ENCODE results near the gene AP1B1.

The AP1B1 gene

DNA sequence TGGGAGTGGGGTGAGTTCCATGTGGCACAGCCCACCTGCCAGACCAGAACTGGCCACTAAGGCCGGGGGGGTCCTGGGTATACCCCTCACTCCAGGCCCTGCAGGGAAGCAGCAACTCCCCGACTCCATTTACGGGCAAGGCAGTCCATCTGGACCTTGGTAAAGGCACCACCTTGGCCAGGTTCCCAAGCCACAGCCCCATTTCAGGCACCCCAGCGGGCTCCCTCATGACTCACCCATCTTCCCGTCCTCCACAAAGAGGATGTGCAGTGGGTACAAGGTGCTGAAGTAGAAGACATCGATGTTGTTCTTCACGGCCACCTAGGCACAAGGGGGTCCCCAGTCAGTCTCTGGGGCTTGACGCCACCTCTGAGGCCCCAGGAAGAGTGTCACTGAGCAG is 57.2 kb downstream of the AP1B1 start:
- DNase-seq, result peak; percentile 14

DNA sequence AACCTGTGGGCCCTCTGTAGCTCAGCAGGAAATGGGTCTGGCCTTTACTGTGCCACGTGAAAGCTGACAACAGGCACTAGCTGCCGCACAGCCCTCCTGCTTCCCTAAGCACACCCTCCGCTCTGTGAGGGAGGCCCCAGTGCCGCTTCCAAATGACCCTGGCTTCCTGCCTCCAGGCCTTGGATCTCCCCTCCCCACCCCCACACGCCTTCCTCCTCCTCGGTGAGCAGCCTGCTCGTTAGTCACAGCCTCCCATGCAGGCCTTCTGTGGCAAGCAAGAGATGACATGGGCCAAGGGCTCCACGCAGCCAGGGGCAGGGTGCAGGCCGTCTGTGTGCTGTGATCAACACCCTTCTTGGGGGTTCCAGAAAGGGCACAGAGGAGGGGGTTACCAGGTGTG is 57.6 kb downstream of the AP1B1 start:
- DNase-seq, result peak; percentile 48

DNA sequence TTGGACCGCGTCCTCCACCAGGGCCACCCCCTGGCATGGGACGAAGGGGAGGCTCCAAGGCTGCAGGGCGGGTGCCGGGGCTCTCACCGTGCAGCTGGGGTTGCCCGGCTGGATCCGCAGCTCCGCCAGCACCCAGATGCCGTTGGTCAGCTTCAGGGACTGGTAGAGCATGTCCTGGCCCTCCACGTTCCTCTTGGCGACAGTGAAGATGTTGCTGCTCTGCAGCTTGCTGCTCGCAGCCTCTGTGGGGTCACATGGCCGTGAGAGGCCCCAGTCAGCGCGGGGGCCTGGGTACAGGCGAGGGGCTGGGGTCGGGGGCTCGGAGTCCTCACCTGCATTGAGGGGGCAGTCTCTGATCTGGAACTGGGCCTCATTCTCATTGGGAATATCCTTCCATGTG is 58.1 kb downstream of the AP1B1 start:
- DNase-seq, result peak; percentile 18

DNA sequence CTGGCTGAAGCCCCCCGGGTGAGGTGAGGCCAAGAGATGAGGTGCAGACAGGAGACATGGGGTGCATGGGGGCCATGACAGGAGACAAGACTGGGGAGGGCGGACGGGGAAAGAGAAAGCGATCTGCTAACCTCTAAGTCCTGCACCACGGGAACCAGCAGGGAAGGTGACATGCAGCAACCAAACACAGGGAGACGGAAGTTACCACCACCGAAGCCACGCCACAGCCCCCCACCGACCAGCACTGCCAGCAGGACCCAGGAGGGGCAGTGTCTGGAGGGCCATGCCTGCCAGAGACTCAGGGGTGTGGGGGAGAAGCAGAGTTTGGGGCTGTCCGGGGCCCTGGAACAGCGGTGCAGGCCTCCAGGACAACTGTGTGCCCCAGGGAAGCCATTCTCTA is 58.8 kb downstream of the AP1B1 start:
- no peak for DNase-seq

DNA sequence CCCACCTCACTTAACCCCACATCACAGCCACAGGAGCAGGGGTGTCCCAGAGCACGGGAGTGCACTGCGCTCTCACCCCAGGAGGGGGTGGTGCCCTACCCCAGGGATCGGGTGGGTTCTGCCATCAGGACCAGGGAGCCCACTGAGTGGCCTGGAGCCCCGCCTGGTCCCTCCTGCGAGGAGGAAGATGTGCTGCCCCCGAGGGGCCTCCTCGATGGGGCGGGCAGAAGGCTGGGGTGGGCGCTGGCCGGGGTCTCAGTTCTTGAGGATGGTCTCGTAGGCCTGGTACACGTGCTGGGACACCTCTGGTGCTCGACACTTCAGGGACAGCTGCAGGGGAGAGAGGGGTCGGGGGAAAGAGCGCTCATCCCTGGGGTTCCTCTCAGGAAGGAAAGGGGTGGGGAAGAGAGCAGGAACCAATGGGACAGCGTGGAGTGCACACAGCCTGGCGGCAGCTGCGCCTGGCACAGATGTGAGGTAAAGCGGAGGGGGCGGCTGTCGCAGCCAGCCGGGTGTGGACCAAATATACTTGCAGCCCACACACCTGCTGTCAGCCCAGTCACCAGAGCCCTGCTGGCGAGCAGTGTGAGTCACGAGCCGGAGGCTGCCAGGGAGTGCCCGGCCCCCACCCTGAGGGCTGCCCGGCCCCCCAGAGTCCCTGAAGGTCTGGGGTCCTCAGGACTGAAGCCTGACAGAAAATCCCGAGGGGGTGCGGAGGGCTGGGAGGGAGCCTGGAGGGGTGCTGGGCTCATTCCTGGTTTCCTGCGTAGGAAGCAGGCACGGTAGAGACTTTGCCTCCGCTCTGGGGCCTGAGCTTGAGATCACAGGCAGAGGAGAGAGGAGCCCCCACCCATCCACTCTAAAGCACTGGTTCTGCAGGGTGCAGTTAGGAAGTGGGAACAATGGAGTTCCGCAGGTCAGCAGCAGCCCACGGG is 59.5 kb downstream of the AP1B1 start:
- DNase-seq, result peak; percentile 74

DNA sequence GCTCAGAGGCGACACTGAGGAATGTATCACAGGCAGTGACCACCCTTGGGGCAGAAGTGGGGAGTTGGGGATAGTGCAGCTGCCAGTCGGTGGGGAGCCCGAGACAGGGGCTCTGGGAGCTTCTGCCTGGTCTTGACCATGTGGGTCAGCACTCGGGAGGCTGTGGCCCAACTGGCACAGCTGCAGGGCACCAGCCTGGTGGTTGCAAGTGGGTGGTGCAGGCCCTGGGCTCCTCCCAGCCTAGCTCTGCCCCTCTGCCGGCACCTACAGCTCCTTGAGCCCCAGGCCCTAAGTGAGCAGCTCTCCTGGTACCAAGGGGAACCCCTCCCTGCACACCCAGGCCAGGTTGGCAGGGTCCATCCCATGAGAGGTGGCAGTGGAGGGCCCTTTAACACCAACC is 60.3 kb downstream of the AP1B1 start:
- DNase-seq, result no peak

DNA sequence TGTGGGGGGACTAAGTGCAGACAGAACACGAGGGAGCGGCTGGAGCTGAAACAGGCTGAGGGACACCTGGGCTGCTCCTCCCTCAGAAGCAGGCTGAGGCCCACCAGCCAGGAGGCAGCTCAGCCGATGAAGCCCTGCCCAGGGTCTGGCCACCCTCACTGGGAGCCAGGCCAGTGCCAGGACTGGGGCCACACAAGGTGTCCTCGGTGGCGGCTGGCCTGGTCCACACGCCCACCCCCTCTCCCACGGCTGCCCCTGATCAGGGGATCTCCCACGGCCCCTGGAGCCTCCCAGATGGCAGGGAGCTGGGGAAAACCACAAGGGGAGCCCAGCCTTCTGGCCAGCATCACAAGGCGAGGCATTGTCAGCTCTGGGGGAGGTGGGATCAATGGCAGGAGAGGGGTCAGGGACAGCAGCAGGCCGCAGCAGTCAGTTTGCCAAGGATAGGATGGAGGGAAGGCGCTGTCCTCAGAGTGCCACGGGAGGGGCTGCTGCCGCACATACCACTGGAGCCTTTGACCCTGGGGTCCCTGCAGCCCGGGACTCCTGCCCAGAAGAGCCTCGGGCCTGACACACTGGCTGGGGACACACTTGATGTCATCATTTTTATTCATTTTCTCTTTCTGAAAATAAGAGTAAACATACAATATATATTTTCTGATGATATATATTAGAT is 61.1 kb downstream of the AP1B1 start:
- peak; percentile 18 for DNase-seq

DNA sequence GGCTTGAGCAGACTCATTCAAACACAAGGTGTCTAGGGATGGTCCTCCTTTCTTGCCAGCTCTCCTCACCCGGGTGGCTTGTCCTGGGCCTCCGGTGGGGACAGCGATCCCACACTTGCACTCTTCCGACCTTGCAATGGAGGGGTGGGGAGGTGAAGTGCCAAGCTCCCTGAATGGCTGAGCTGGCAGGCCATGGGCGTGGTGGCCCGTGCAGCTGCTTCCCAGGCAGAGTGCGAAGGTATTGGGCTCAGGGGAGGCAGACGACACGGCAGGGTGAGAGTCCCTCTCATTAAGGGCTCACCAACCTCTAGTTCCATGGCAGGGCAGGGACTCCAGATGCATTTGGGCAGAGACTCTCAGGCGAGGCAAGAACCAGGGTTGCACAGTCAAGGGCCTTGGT is 61.9 kb downstream of the AP1B1 start:
- DNase-seq, result peak; percentile 17

DNA sequence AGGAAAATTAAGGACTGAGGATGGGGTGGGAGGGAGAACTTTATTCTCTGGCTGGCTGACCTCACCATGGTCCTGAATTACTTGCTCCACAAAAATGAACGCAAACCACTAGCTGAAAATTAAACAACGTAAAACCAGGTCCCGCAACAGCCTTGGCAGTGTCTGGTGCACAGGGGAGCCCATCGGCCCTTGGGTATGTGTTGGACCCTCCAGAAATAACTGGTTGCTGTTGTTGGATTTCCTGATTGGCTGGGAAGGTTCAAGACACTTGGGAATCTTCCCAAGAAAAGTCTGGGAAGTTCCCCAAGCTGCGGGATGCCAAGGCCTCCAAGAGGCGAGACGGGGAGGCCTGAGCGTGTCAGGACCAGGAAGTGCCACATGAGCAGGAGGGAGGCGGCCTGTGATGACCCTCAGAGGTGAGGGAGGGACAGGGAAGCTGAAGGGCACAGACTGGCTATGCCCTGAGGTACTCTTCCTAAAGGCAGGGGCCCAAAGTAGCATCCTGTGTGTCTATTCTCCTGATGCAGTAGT is 62.5 kb downstream of the AP1B1 start:
- DNase-seq, result peak; percentile 36

DNA sequence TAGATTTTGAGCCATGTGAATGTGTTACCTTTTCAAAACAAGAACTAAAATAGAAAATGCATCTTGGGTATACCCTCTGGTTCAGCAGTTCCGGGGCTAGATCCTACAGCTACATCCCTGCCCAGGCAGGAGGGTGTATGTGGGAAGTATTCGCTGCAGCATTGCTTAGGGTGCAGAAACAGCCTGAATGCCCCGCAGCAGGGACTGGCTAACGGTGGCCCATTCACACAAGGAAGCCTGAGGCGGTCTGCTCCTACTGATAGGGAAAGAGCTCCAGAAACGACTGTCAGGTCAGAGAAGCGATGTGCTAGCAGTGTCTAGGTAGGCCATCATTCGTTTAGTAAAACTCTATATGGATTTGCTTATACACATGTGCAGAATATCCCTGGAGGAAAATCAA is 63.0 kb downstream of the AP1B1 start:
- no peak for DNase-seq

DNA sequence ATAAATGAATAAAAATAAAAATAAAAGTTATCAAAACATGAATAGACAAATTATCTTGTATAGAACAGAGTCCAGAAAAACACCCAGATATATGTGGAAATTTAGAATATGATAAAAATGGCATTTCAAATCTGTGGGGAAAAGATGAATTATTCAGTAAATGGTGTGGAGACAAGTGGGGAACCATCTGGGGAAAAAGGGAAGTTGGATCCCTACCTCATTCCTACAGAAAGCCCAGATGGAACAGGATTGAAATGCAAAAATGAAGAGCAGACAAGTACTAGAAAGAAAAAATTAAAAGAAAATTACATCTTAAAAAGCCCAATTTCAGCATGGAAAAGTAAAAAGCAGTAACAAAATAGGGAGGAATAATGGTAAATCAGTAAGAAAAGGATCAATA is 64.7 kb downstream of the AP1B1 start:
- no peak for DNase-seq

DNA sequence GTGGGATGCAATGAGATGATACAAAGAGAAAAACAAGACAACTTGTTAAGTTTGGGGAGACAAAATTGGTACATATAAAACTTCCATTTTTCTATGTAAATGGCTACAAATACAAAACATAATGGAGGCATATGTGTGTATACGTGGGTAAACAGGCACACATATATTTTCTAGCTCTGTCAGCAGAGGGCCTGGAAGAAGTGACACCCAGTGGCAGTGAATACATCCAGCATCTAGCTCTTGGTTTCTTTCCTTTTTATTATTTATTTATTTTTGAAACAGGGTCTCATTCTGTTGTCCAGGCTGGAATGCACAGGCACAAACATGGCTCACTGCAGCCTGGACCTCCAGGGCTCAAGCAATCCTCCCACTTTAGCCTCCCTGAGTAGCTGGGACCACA is 67.8 kb downstream of the AP1B1 start:
- DNase-seq, result no peak

DNA sequence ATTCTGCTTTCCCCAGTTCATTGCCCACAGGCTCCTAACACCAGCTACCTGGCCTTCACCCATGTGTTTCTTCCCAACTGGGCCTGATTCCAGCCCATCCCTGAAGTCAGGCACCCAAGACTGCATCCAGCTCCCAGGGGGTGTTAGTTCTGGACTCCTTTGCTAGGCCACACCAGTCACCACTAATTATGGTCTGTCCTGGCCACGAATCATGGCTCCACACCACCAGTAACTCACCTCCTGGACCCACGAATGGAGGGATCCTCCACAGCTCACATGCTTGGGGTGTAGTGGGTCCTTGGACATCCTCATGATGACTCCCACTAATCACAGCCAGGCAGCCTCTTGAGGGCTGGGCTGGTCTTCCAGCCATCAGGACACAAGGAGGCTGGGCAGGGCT is 69.3 kb downstream of the AP1B1 start:
- no peak for DNase-seq

DNA sequence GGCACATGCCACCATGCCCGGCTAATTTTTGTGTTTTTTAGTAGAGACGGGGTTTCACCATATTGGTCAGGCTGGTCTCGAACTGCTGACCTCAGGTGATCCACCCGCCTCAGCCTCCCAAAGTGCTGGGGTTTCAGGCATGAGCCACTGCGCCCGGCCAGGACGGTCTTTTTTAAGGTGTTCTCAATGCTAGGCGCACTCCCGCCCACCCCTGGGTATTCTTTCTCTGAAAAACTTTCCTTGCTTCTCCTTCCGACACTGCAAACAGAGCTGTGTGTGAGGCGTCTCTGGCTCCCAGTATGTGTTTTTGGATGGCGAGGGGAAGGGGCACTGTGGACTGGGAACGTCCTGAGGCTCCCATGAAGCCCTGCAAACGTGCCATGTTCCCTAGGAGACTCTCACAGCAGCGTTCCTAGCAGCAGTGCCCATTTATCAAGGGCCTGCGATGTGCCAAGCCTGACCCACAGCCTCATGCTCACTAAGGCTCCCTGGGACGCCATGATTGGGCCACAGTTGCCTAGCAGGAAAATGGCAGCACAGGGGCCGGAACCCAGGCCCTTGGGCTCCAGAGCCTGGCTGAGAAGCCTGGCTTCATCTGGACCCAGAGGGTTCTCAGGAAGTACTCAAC is 70.4 kb downstream of the AP1B1 start:
- DNase-seq, result peak; percentile 15

DNA sequence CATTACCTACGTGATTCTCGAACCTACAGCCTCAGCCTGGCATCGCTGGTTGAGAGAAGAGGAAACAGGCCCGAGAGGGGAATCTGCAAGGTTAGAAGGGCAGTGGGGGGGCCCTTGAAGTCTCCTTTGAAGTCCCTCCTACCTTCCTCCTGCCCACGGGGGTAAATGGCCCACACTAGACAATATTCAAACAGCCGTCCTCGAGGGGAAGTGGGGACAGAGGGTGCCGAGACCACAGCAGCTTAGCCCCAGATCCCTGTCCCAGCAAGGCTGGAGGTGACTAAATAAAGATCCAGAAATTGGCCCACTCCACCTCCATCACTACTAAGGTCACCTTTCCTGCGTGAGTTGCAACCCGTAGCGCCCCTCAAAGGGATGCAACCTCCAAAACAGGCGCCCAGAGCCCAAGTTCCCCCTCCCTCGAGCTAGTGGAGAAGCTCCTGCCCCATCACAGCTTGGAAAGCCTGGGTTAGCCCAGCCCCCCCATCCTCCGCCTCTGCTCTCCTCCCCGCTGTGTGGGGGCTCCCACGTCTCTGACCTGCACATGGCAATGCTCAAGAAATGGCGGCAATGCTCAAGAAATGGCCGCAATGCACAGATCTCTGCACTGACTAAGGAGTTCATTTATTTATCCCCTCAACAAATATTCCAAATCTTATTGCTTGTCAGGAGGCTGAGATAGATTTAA is 72.1 kb downstream of the AP1B1 start:
- DNase-seq, result no peak

DNA sequence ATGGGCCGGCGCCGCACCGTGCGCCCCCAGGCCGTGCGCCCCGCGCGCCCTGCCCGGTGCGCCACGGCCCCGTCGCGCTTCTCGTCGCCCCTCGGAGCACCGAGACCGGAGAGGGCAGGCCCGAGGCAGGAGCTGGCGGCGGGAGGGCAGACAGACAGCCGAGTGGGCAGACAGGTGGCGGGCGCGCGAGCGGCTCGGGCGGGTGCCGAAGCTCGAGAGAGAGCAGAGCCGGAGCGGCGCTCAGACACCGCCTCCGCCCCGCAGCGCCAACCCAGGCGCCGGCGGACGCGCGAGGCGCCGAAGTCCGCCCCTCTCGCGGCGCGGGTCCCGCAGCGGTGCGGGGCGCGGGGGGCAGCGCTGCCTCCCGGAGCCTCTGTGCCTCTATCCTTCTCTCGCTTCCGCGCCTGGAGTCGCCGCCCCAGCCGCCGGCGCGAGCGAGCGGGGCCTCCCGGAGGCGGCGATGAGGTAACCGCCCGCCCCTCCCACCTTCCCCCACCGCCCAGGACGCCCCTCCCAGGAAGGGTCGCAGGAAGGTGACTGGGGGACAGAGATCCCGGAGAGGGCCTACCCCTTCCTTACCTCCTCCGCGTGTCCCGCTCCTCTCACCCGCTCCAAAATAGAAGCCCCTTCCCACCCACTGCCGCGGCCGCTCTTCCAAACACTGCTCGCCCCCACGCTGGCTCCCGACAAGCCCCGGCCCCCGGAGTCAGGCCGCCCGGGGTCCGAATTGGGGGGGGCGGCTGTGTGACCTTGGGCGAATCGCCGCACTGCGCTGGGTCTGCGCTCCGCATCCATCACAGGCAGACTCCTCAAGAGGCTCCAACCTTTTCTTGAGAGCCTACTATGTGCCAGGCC is 72.9 kb downstream of the AP1B1 start, which contains the start of gene RASL10A:
Gene RASL10A (minus strand): TSS at position 412 of the 855 bp plus-strand sequence. CDS start 451 bp downstream, outside the sequence.
- DNase-seq, result peak; percentile 55

DNA sequence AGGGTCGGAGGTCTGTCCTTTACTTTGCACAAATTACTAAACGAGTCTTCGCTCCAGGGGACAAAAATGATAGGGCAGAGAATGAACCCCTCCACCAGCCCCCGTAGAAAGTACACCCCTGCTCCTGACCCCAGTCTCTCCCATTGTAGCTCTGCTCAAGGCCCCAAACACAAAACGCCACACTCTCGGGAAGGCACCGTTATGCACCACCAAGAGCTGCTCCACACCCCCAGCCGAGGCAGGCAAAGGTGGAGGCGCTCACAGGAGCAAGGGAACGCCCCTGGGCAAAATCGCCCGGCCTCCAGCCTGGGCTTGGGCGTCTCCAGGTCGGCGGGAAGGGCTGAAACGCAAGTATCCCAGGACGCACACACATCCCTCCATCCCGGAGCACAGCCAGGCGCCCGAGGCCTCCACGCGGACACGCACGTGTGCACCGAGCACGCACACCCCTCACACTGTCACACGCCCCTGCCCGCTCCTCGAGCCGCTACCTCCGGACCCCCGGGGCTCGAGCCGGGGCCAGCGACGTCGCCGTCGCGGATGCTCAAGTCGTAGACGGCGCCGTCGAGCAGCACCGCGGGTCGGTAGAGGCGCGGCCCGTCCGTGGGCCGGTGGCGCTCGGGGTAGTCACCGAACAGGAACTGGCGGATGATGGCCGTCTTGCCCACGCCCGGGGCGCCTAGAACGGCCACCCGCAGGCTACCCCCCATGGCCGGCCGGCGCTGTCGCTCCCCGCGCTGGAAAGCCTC is 73.7 kb downstream of the AP1B1 start:
- DNase-seq, result peak; percentile 26

DNA sequence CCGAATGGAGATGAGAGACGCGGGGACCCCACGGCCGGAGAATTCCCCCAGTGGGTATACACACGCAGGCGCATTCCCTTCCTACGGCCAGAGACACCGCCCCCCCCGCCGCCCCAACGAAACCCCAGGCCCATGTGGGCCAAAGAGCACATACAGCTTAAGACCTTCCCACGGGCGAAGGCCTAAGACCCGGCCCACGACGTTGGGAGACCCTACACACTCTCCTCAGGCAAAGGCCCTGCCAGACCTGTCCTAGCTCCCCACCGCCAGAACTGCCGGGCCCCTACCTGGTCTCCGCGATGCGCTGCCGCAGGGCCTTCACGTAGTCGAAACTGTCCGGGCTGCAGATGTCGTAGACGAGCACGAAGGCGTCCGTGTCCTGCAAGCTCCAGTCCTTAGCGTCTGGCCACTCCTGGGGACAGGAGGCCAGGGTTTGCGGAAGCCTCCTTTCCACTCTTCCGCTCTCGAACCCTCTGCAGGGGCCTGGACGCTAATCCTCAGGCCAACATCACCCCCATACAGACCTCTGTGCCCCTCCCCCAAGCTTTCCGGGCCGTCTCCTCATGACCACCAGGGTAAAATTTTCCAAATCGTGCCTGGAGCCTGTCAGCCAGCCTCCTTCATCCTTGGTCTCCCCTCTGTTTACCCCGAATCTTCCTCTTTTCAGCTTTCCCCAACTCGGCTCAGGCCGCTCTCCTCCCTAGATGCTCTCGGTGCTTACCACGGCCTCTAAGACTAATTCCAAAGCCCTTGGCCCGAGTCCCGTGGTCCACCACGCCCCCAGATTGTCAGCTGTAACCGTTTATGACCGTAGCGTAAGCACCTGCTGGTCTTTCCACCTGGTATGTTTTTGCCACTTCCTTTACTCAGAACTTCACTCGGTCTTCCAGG is 74.5 kb downstream of the AP1B1 start:
- peak; percentile 41 for DNase-seq

DNA sequence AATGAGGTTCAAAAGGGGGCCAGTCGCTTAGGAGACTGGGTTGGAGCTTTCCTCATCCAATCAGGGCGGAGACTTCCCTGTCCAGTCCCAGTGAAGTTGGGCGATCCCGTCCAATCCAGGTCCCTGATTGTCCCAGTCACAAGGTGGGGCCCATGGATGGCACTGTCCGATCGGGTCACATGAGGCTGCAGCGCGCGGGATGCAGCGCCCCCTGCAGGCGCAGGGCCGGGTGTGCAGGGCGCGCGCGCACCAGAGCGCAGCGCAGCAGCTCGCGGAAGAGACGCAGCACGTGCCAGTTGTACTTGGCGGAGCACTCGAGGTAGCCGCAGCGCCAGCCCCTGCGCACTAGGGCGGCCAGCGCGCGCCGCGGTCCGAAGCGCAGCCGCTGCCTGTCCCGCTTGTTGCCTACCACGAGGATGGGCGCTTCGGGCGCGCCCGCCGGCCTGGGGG is 75.2 kb downstream of the AP1B1 start:
- DNase-seq, result peak; percentile 77
